Heart left ventricle (tissue), 16 donors: ENCODE measurements around the gene PLXNA1. TPM values are rescaled to one million over a fixed set of nuclear protein-coding genes. Genes with fewer than 3 reads are reported as not detected.

Experiments
- ATAC-seq, 4 donors: fragments of 200-7000 bp; cut with Tn5 transposase; one replicate each; pipeline ENCODE4 v1.9.1; 2020 to 2022; ENCODE audit warnings: moderate library complexity in 4 of 4, mild to moderate bottlenecking in 3 of 4, moderate number of reproducible peaks in 1 of 4
- DNase-seq, 5 donors: peaks; one replicate each; pipeline ENCODE4 v3.0.0-alpha.2; 2020
- H3K27ac ChIP-seq, 12 donors: fragments of 200-600 bp; sonication (generic) in 4 of 12; one replicate each; pipeline versions ENCODE4 v1.5.0 to v1.8.0; 2016 to 2022; ENCODE audit warnings: mild to moderate bottlenecking in 2 of 12
- H3K27me3 ChIP-seq, 9 donors: fragments of 200-600 bp; sonication (generic) in 2 of 9; one replicate each; pipeline versions ENCODE4 v1.5.1 to v1.8.0; 2016 to 2022; ENCODE audit warnings: mild to moderate bottlenecking in 3 of 9
- H3K36me3 ChIP-seq, 9 donors: fragments of 200-600 bp; sonication (generic) in 2 of 9; one replicate each; pipeline versions ENCODE4 v1.5.0 to v1.8.0; 2018 to 2022; ENCODE audit warnings: mild to moderate bottlenecking in 2 of 9
- H3K4me1 ChIP-seq, 12 donors: fragments of 200-600 bp; sonication (generic) in 4 of 12; one replicate each; pipeline versions ENCODE4 v1.5.0 to v1.8.0; 2016 to 2022; ENCODE audit warnings: mild to moderate bottlenecking in 3 of 12
- H3K4me3 ChIP-seq, 12 donors: fragments of 200-600 bp; sonication (generic) in 4 of 12; one replicate each; pipeline versions ENCODE4 v1.5.0 to v1.8.0; 2017 to 2022; ENCODE audit warnings: mild to moderate bottlenecking in 9 of 12, moderate library complexity in 4 of 12
- H3K9me3 ChIP-seq, 12 donors: fragments of 200-600 bp; sonication (generic) in 4 of 12; one replicate each; pipeline versions ENCODE4 v1.5.0 to v1.8.0; 2016 to 2022; ENCODE audit warnings: mild to moderate bottlenecking in 1 of 12
- CTCF ChIP-seq, 12 donors: fragments of 200-600 bp; sonication (generic) in 4 of 12; IDR thresholded peaks; one replicate each; pipeline versions ENCODE4 v1.5.0 to v1.8.0; 2018 to 2022; ENCODE audit warnings: antibody characterized with exemption in 12 of 12, mild to moderate bottlenecking in 5 of 12
- POLR2A ChIP-seq, 2 donors: fragments of 450-650 bp; IDR thresholded peaks; one replicate each; pipeline ENCODE4 v1.6.1; 2017; ENCODE audit warnings: antibody characterized with exemption in 2 of 2, mild to moderate bottlenecking in 2 of 2, moderate library complexity in 2 of 2
- WGBS, 4 donors: extraction: QIAGEN DNeasy Blood & Tissue Kit in 2 of 4; methylation state at CpG; one replicate each; pipeline versions ENCODE4 v1.1.5 to v1.1.7; 2013 to 2018; 5-methylcytosine and 5-hydroxymethylcytosine counted together
- intact Hi-C, 10 donors: fragments of 100-400 bp; cut with DNase I; formaldehyde crosslinking; loops; one replicate each; pipeline versions ENCODE4 v1.11.1 to v1.14.2; 2022
- polyA plus RNA-seq, 2 donors: library from polyadenylated mRNA; stranded (reverse); fragments of 200-250 nt; gene quantifications; one replicate each; pipeline ENCODE4 v1.2.3, GENCODE V29; 2013
- total RNA-seq, 9 donors: library from RNA; depleted of rRNA in 2 of 9; stranded (reverse); fragments of >200 nt in 2 of 9; fragmentation: NEBNext Ultra II Directional in 3 of 9; extraction: Animal tissue kit (Norgen Biotek cat#: 25700) in 3 of 9; gene quantifications; one replicate each; pipeline versions ENCODE4 v1.1.0 to v1.2.4, GENCODE V29; 2016 to 2023
- donor health status: ischemic (EF 13 %, LVEDD 7.1; RV severe dilation, severe dysfunction).
- donor health status: healthy with polysubstance abuse.
- donor health status: DM: no; HTN: yes; CAD: no.
- donor health status: DM: no; HTN: no; CAD: no.
- donor health status: ischemic (EF 25% LVEDD 6.9; RV normal size, moderate dysfunction).
- donor health status: ischemic (EF 25% LVEDD 5.7; RV mildly dilated, moderate dysfunction).
- donor health status: healthy.
- donor health status: DM: yes; HTN: yes; CAD: no.
- donor health status: ischemic (EF 35%, LVEDD 5.7; RV mildly dilated, moderate dysfunction).
- donor health status: nonischemic (EF 11% LVEDD 7.7; RV severe dilation, severe dysfunction).
- donor health status: DM: yes; HTN: yes; CAD: no.
- donor health status: PGD.
- donor health status: ischemic (EF 29% LVEDD 5.4; RV normal size, mild dysfunction).
- donor health status: nonischemic (EF 23%, LVEDD 6.1; RV moderate dilation, normal function).

PLXNA1 gene
- total and polyA plus RNA-seq, 11 donors: 14.6 to 38.8 (median 29.6) TPM

DNA sequence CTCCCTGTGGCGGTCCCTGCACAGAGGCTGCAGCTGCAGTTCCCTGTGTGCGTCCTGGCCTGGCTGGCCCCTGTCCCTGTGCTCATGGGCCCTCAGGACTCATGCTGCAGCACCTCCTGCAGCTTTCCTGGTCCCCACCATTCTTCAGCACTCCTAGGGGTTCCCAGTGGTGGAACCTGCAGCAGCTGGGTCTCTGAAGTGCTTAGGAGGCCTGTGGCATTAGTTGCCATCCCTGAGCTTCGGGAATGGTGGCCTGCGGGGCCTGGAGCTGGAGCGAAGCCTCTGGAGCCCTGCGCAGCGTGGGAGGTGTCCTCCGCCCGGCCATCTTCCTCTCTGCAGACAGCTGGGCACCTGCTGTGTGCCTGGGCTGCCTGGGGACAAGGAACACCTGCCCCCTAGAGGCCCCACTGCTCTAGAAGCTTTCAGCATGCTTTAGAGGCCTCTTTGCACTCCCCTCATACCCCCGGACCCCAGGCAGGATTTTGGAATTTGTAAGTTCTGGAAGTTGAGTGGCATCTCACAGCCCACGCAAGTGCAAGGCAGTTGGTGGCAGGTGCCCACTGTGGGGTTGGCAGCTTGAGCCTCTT is 13.1 kb downstream of the PLXNA1 start:
- DNase-seq (no peak), ATAC-seq (no peak)
- H3K4me1 ChIP-seq: peaks cover 11 to 93% (median 50%) of the 10 kb centered on the region in 12 donors
- no peaks in the 10 kb centered on the region for H3K9me3 ChIP-seq
- intact Hi-C loops: loop anchor here in 7 of 10 donors (5.0 to 10.0 kb wide), 5 partner anchors 176 to 459 kb away; no protein-coding TSS in a partner anchor
- H3K27ac ChIP-seq: no peak overlapping the region
- TF ChIP-seq POLR2A (IDR thresholded peaks at IDR 0.05) (no peak), CTCF (IDR thresholded peaks at IDR 0.05) (peak in 2 of 12 donors; percentile 14 to 18)
- no peak overlapping the region for H3K4me3 ChIP-seq
- H3K36me3 ChIP-seq: peaks cover 0 to 7% (median 0%) of the 10 kb centered on the region in 9 donors
- 91 to 92% (median 92%) methylated on average over 10 to 11 of the region's 11 CpGs for WGBS, 4 donors
- no peaks in the 10 kb centered on the region for H3K27me3 ChIP-seq

- H3K36me3 ChIP-seq: no peaks in the 10 kb centered on the region
- ATAC-seq (no peak), DNase-seq (no peak)
- no peak overlapping the region for H3K27ac ChIP-seq
- 92 to 94% (median 93%) methylated on average over 6 to 7 of the region's 7 CpGs for WGBS, 4 donors
- no peaks in the 10 kb centered on the region for H3K27me3 ChIP-seq
- H3K4me3 ChIP-seq: no peak overlapping the region
- TF ChIP-seq CTCF (IDR thresholded peaks at IDR 0.05) (no peak), POLR2A (IDR thresholded peaks at IDR 0.05) (no peak)
- H3K9me3 ChIP-seq: no peaks in the 10 kb centered on the region
- intact Hi-C loops: loop anchor here in 7 of 10 donors (5.0 to 10.0 kb wide), 5 partner anchors 175 to 458 kb away; no protein-coding TSS in a partner anchor
- peaks cover 11 to 93% (median 53%) of the 10 kb centered on the region in 12 donors for H3K4me1 ChIP-seq
Measured at GRCh38 chr3:126996905-126997304, 14.0 kb downstream of the PLXNA1 start.

DNA sequence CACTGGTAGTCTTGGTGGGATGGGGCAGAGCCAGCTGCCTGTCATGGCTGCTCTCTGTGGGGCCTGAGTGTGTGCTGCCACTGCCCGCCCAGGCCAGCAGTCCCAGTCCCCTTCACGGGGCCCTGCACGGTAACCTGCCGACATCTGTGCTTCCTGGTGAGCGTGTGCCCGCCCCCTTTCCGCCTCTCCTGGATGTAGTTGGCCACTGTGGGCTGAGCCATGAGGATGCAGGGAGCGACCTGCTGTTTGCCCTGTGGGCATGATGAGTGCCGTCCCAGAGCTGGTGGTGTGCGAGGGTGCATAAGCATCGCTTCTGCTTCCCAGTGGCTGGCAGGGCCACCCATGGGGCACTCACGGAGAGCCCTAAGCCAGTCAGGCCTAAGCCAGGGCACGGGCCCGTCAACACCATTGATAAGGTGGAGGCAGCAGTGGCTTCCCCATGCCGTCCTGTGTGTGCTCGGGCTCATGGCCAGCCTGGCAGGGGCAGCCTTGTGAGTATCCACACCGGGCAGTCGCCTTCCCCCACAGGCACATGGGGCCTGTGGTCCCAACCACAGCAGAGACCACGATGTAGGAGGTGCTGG is 14.6 kb downstream of the PLXNA1 start:
- WGBS, 4 donors: 40 to 67% (median 60%) methylated on average over 6 to 19 of the region's 19 CpGs
- ATAC-seq: peak; percentile 35 to 65 (median 49)

More for the DNA sequence above, 14.6 kb downstream of the PLXNA1 start:
- Histone ChIP-seq H3K36me3 (no peaks in the 10 kb centered on the region), H3K4me1 (peaks cover 12 to 93% (median 53%) of the 10 kb centered on the region in 12 donors), H3K9me3 (no peaks in the 10 kb centered on the region), H3K4me3 (no peak overlapping the region), H3K27me3 (no peaks in the 10 kb centered on the region), H3K27ac (no peak overlapping the region)
- DNase-seq: peak in 3 of 5 donors; percentile 47 to 85 (median 68)
- intact Hi-C loops: loop anchor here in 7 of 10 donors (5.0 to 10.0 kb wide), 5 partner anchors 175 to 457 kb away; no protein-coding TSS in a partner anchor
- TF ChIP-seq CTCF (IDR thresholded peaks at IDR 0.05) (no peak), POLR2A (IDR thresholded peaks at IDR 0.05) (no peak)
